Urinary bladder (tissue), 4 donors: ENCODE measurements around the gene IL22RA2. TPM values are rescaled to one million over a fixed set of nuclear protein-coding genes. Genes with fewer than 3 reads are reported as not detected.
"Not testable (repeated sequence)": the region's sequence is repeated elsewhere in the genome, so short reads cannot be mapped to it uniquely, and the experiment has no call there.

Experiments used
- DNase-seq: peaks from one replicate; pipeline ENCODE4 v3.0.0-alpha.2; 2015; ENCODE audit errors: extremely low spot score
- H3K27ac ChIP-seq: one replicate; pipeline ENCODE4 v1.5.1; 2013; ENCODE audit warnings: low read depth, mild to moderate bottlenecking, moderate library complexity
- H3K36me3 ChIP-seq: one replicate; pipeline ENCODE4 v1.6.1; 2013; ENCODE audit warnings: mild to moderate bottlenecking, moderate library complexity; ENCODE audit not compliant: insufficient read depth
- H3K4me1 ChIP-seq: one replicate; pipeline ENCODE4 v1.6.1; 2013; ENCODE audit warnings: mild to moderate bottlenecking, moderate library complexity; ENCODE audit not compliant: insufficient read depth
- H3K4me3 ChIP-seq: one replicate; pipeline ENCODE4 v1.5.1; 2013; ENCODE audit warnings: low read depth, low read length
- WGBS: extraction: QIAGEN DNeasy Blood & Tissue Kit; methylation state at CpG from one replicate; pipeline ENCODE4 v1.1.7; 2013; 5-methylcytosine and 5-hydroxymethylcytosine counted together
- polyA plus RNA-seq: library from polyadenylated mRNA; stranded (reverse); fragments of 200-250 nt; gene quantifications from one replicate; pipeline ENCODE4 v1.2.3, GENCODE V29; 2013
- total RNA-seq: library from RNA; depleted of rRNA; stranded (reverse); fragments of >200 nt; gene quantifications from one replicate; pipeline ENCODE4 v1.2.3, GENCODE V29; 2014
- donor health status: healthy with polysubstance abuse.
- donor health status: healthy.

Gene IL22RA2
- total and polyA plus RNA-seq, 2 donors = not detected

DNA sequence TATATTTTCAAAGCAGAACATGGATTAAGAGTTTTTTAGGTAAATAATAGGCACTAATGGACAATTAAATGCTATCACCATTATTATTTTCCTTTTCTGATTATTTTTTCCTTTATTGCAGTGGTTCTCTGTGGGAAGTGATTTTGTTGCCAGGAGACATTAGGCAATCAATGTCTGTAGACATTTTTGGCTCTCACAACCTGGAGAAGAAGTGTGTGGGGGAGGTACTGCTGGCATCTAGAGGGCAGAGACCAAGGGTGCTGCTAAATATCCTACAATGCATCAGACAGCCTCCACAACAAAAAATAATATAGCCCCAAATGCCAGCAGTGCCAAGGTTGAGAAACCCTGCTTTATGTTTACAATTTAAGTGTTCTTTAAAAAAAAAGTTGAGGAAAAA, 37.5 kb upstream of the IL22RA2 start:
- Histone ChIP-seq H3K4me1 (peaks cover 2% of the 10 kb centered on the region), H3K27ac (no peak overlapping the region), H3K36me3 (no peaks in the 10 kb centered on the region), H3K4me3 (no peak overlapping the region)
- no peak for DNase-seq

DNA sequence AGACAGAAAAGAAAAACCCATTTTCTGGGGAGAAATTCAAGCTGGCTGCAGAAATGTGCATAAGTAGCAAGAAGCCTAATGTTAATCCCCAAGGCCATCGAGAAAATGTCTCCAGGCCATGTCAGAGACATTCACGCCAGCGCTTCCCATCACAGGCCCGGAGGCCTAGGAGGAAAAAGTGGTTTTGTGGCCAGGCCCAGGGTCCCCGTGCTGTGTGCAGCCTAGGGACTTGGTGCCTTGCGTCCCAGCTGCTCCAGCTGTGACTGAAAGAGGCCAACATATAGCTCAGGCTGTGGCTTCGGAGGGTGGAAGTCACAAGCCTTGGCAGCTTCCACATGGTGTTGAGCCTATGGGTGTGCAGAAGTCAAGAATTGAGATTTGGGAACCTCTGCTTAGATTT, 34.8 kb upstream of the IL22RA2 start:
- DNase-seq = no peak
- H3K4me3 ChIP-seq = no peak overlapping the region
- H3K36me3 ChIP-seq = peaks cover 8% of the 10 kb centered on the region
- peaks cover 2% of the 10 kb centered on the region for H3K4me1 ChIP-seq
- no peak overlapping the region for H3K27ac ChIP-seq
- WGBS = 98% methylated on average over 7 of the region's 7 CpGs

DNA sequence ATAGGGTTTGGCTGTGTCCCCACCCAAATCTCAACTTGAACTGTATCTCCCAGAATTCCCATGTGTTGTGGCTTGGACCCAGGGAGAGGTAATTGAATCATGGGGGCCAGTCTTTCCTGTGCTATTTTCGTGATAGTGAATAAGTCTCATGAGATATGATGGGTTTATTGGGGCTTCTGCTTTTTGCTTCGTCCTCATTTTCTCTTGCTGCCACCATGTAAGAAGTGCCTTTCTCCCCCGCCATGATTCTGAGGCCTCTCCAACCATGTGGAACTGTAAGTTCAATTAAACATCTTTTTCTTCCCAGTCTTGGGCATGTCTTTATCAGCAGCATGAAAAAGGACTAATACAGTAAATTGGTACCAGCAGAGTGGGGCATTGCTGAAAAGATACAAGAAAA, 34.0 kb upstream of the IL22RA2 start:
- H3K36me3 ChIP-seq, H3K27ac ChIP-seq, H3K4me3 ChIP-seq, DNase-seq, H3K4me1 ChIP-seq: not testable (repeated sequence)
- WGBS = 88% methylated on average over 3 of the region's 3 CpGs

DNA sequence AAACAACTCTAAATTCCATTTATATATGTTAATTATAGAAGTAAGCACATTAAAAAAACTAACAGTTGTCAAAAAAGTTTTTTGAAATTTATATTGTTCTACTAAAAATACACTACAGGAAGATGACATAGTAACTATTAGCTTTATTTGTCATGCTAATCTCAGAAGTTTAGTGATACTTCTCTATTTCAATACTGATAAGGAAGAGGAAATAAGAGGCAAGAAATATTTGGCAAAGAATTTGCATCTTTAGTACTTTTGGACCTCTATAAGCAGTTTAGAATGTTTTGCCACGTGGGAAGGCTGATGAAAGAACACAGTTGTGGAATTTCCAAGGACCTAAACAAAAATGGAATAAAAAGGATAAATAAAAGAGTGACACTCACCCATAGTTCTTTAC, 33.1 kb upstream of the IL22RA2 start:
- WGBS = 30% methylated on average over 1 of the region's 1 CpG
- no peak for DNase-seq

DNA sequence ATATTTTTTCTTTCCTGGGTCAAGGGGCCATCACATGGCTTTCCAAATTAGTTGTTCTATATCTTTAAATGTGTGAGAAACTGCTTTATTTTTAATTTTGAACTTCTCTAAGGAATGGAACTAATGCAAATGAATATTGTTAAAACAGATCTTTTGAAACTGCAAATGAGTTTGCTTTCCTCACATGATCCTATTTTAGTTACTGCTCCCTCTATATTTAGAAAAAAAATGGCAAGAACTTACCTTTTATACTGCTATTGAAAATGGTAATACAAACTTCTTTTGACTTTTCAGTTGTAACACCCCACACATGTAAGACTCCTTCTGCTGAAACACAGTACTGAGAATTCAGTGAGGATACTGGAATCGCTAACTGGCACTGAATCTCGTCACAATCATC, 29.8 kb upstream of the IL22RA2 start:
- H3K27ac ChIP-seq = no peak overlapping the region
- no peak for DNase-seq
- no peak overlapping the region for H3K4me3 ChIP-seq
- WGBS = 97% methylated on average over 2 of the region's 2 CpGs
- peaks cover 8% of the 10 kb centered on the region for H3K36me3 ChIP-seq
- peaks cover 2% of the 10 kb centered on the region for H3K4me1 ChIP-seq

More for the DNA sequence above, 33.1 kb upstream of the IL22RA2 start:
- Histone ChIP-seq H3K4me1 (peaks cover 2% of the 10 kb centered on the region), H3K4me3 (no peak overlapping the region), H3K36me3 (peaks cover 8% of the 10 kb centered on the region), H3K27ac (no peak overlapping the region)

DNA sequence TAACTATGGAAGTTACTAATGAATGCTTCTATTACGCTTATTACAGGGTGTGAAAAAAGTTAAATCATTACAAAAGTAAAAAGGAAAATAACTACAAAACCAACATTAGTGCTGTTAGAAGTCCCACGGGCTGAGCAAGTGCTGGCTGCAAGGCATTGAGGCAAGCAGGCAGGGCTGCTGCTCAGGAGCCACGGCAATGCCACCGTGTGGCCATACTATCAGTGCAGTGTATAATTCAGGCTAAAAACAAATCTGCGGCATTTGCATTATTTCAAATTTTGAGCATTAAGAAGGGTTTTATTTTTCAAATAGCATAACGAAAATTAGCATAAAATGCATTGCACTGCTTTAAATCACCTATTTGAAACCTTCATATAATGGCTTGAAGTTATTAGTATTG, 28.6 kb upstream of the IL22RA2 start:
- Histone ChIP-seq H3K4me1 (peaks cover 2% of the 10 kb centered on the region), H3K4me3 (no peak overlapping the region), H3K36me3 (peaks cover 8% of the 10 kb centered on the region), H3K27ac (no peak overlapping the region)
- 87% methylated on average over 6 of the region's 6 CpGs for WGBS
- no peak for DNase-seq

GRCh38 chr6:137201006-137201405, 27.6 kb upstream of the IL22RA2 start:
- Histone ChIP-seq H3K27ac (no peak overlapping the region), H3K36me3 (peaks cover 8% of the 10 kb centered on the region), H3K4me1 (no peaks in the 10 kb centered on the region), H3K4me3 (no peak overlapping the region)
- no peak for DNase-seq
- 95% methylated on average over 1 of the region's 1 CpG for WGBS

DNA sequence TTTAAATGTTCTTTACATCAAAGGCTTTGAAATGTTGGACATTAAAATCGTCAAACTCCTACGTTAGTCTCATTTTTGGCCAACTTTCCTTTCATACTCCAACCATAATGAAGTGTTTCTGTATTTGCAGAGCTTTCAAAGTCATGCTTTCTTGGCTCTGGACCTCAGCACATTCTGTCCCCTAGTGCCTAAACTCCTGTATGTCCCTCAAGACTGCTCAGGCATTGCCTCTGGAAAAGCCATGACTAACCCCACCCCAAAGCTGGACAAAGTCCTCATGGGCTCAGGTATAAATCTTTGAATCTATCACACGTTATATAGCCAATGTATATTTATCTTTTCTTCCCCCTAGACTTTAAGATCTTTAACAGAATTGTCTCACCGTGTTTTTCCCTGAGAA, 26.8 kb upstream of the IL22RA2 start:
- no peak overlapping the region for H3K4me3 ChIP-seq
- H3K27ac ChIP-seq = no peak overlapping the region
- H3K36me3 ChIP-seq = peaks cover 5% of the 10 kb centered on the region
- 94% methylated on average over 4 of the region's 4 CpGs for WGBS
- no peaks in the 10 kb centered on the region for H3K4me1 ChIP-seq
- no peak for DNase-seq

- 91% methylated on average over 11 of the region's 11 CpGs for WGBS
- Histone ChIP-seq H3K27ac (no peak overlapping the region), H3K4me1 (no peaks in the 10 kb centered on the region), H3K4me3 (no peak overlapping the region), H3K36me3 (no peaks in the 10 kb centered on the region)
- DNase-seq = no peak
Observed at GRCh38 chr6:137197684-137198645, 24.5 kb upstream of the IL22RA2 start.

- H3K4me3 ChIP-seq = no peak overlapping the region
- no peak overlapping the region for H3K27ac ChIP-seq
- DNase-seq = no peak
- 82% methylated on average over 5 of the region's 5 CpGs for WGBS
- H3K4me1 ChIP-seq = no peaks in the 10 kb centered on the region
- no peaks in the 10 kb centered on the region for H3K36me3 ChIP-seq
Observed at GRCh38 chr6:137193256-137194070, 20.0 kb upstream of the IL22RA2 start.

GRCh38 chr6:137192821-137193220, 19.4 kb upstream of the IL22RA2 start:
- WGBS = 87% methylated on average over 4 of the region's 4 CpGs
- no peak for DNase-seq
- no peak overlapping the region for H3K27ac ChIP-seq
- H3K4me1 ChIP-seq = no peaks in the 10 kb centered on the region
- H3K36me3 ChIP-seq = no peaks in the 10 kb centered on the region
- H3K4me3 ChIP-seq = no peak overlapping the region

DNA sequence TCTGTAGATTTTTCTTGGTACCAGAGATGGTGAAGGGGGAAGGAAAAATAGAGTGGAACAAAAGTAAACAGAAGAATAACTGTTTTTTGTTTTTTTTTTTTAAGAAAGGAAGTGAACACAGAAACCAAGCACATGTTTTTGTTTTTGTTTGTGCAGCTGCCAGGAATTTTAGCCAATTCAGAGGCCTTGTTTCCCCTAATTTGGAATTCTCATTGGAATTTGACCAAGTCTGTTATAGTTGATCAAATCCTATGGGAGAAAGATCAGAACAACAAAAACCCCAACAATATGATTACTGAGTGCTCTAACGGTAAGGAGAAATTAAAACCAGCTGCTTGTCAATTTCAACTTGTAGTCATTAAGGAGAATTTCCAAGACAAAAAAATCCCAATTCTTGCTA, 18.2 kb upstream of the IL22RA2 start:
- no peak overlapping the region for H3K4me3 ChIP-seq
- no peaks in the 10 kb centered on the region for H3K4me1 ChIP-seq
- DNase-seq = no peak
- WGBS = 42% methylated on average over 1 of the region's 1 CpG
- no peaks in the 10 kb centered on the region for H3K36me3 ChIP-seq
- no peak overlapping the region for H3K27ac ChIP-seq

DNA sequence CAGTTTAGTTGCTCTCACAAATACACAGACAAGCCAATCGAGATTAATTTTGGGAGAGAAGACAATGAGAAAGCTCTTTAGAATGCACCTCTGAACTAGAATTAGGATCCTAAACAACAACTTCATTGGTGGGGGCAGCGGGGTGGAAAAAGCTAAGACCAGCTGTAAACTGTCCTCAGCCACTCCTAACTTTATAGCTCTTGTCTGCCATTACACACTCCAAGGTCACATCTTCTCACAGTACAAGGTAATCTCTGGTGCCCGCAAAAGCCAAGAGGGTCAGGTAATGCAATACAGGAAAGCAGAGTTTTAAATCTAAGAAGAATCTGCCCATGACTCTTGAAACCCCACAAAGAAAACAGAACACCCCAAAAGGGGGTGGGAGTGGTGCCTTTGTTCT, 17.8 kb upstream of the IL22RA2 start:
- no peaks in the 10 kb centered on the region for H3K36me3 ChIP-seq
- 55% methylated on average over 3 of the region's 3 CpGs for WGBS
- DNase-seq = no peak

DNA sequence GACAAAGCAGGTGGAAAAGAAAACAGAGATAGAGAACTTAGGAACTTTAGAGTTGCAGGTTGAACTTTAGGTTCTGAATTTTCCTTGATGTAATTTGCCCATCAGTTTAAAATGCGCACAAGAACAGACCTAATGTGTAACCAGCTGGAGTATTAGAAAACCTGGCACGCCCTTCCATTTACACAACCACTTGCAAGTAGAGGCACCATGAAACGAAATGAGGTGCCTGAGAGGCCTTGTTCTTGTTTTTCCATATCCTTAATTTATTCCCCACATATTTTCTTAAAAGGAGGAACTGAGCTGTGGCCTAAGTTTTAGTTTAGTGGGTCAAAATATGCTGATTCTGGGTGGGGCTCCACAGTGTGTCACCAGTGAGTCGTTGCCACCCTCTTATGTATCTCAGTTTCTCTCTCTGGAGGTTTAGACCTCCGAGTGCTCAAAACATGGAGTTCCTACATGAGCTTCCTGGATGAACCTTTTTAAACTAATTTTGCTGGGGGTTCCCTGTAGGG, 17.2 kb upstream of the IL22RA2 start:
- WGBS = 89% methylated on average over 5 of the region's 5 CpGs
- Histone ChIP-seq H3K4me3 (no peak overlapping the region), H3K36me3 (no peaks in the 10 kb centered on the region), H3K4me1 (no peaks in the 10 kb centered on the region), H3K27ac (no peak overlapping the region)
- DNase-seq = no peak

More for the DNA sequence above, 17.8 kb upstream of the IL22RA2 start:
- Histone ChIP-seq H3K27ac (no peak overlapping the region), H3K4me3 (no peak overlapping the region), H3K4me1 (no peaks in the 10 kb centered on the region)
